Left colon (tissue), 2 donors: ENCODE results near the gene DYNLT1. TPM values are rescaled to one million over a fixed set of nuclear protein-coding genes. Genes with fewer than 3 reads are reported as not detected.
A peak's percentile ranks its signal among the peaks of the same experiment; 100 is the strongest.
"Not testable (repeated sequence)": the region's sequence is repeated elsewhere in the genome, so short reads cannot be mapped to it uniquely, and the experiment has no call there.

Experiments
- ATAC-seq: fragments of 200-7000 bp; cut with Tn5 transposase; one replicate; pipeline ENCODE4 v1.9.1; 2020; ENCODE audit warnings: mild to moderate bottlenecking, moderate library complexity
- DNase-seq, 2 donors: peaks; one replicate each; pipeline ENCODE4 v3.0.0-alpha.2; 2020
- intact Hi-C, 2 donors: fragments of 100-400 bp; cut with DNase I in 1 of 2; cut with micrococcal nuclease in 1 of 2; formaldehyde crosslinking; loops; one replicate each; pipeline versions ENCODE4 v1.11.2 to v1.14.0; 2022; cut with DNase I, micrococcal nuclease
- total RNA-seq, 2 donors: library from RNA; stranded (reverse); fragmentation: NEBNext Ultra II Directional; extraction: Animal tissue kit (Norgen Biotek cat#: 25700); gene quantifications; one replicate each; pipeline ENCODE4 v1.2.1, GENCODE V29; 2021
- donor health status: DM: no; HTN: no; CAD: no.
- donor health status: DM: yes; HTN: yes; CAD: no.

DYNLT1 gene
- total RNA-seq, 2 donors from 2014 or later: 142 to 178 TPM

- intact Hi-C loops: no loop called here
- DNase-seq (peak in 1 of 2 donors; percentile 18), ATAC-seq (no peak)
Observed at GRCh38 chr6:158646023-158646910, 1.7 kb upstream of the DYNLT1 start.

GRCh38 chr6:158645064-158646022 is 800 bp upstream of the DYNLT1 start:
- intact Hi-C loops: no loop called here
- ATAC-seq (no peak), DNase-seq (peak in 1 of 2 donors; percentile 21)

- ATAC-seq: peak; percentile 0
- intact Hi-C loops: no loop called here
- DNase-seq: no peak
Observed at GRCh38 chr6:158643836-158644230, 710 bp downstream of the DYNLT1 start.

GRCh38 chr6:158642097-158642601 is 2.4 kb downstream of the DYNLT1 start:
- ATAC-seq (no peak), DNase-seq (peak in 1 of 2 donors; percentile 27)
- intact Hi-C loops: no loop called here

GRCh38 chr6:158640519-158640918 is 4.0 kb downstream of the DYNLT1 start:
- DNase-seq (peak in 1 of 2 donors; percentile 23), ATAC-seq (no peak)
- intact Hi-C loops: no loop called here

GRCh38 chr6:158639056-158639455 is 5.5 kb downstream of the DYNLT1 start:
- ATAC-seq (no peak), DNase-seq (peak in 1 of 2 donors; percentile 16)

GRCh38 chr6:158638324-158638854 is 6.2 kb downstream of the DYNLT1 start:
- ATAC-seq (no peak), DNase-seq (peak in 1 of 2 donors; percentile 15)
- intact Hi-C loops: no loop called here

More at GRCh38 chr6:158639056-158639455, 5.5 kb downstream of the DYNLT1 start:
- intact Hi-C loops: no loop called here

- ATAC-seq: no peak
- DNase-seq: no peak
- intact Hi-C loops: no loop called here
Observed at GRCh38 chr6:158636778-158637177, 7.8 kb downstream of the DYNLT1 start.

- intact Hi-C loops: no loop called here
- ATAC-seq: no peak
- no peak for DNase-seq
Observed at GRCh38 chr6:158635427-158636073, 9.0 kb downstream of the DYNLT1 start.

- intact Hi-C loops: no loop called here
- ATAC-seq (no peak), DNase-seq (peak in 1 of 2 donors; percentile 10)
Observed at GRCh38 chr6:158634695-158635426, 9.7 kb downstream of the DYNLT1 start.

- no peak for ATAC-seq
- peak in 1 of 2 donors; percentile 21 for DNase-seq
- intact Hi-C loops: no loop called here
Observed at GRCh38 chr6:158633127-158633526, 11.4 kb downstream of the DYNLT1 start.

- DNase-seq: not testable (repeated sequence)
Observed at GRCh38 chr6:158632538-158633119, 11.9 kb downstream of the DYNLT1 start.

GRCh38 chr6:158631678-158632537 is 12.6 kb downstream of the DYNLT1 start:
- DNase-seq (peak; percentile 80 to 81), ATAC-seq (peak; percentile 88)
- intact Hi-C loops: no loop called here

More at GRCh38 chr6:158632538-158633119, 11.9 kb downstream of the DYNLT1 start:
- ATAC-seq, intact Hi-C loops: not testable (repeated sequence)

GRCh38 chr6:158630938-158631616 is 13.5 kb downstream of the DYNLT1 start:
- peak; percentile 74 for ATAC-seq
- intact Hi-C loops: no loop called here
- DNase-seq: peak; percentile 65 to 71

GRCh38 chr6:158629367-158630221 is 14.9 kb downstream of the DYNLT1 start:
- DNase-seq (peak in 1 of 2 donors; percentile 23), ATAC-seq (no peak)
- intact Hi-C loops: no loop called here
